Mucosa of rectum (tissue), 2 donors: ENCODE measurements around the gene LPGAT1.
"Not testable (repeated sequence)": the region's sequence is repeated elsewhere in the genome, so short reads cannot be mapped to it uniquely, and the experiment has no call there.

ENCODE experiments used
- H3K27ac ChIP-seq, 2 donors: one replicate each; pipeline ENCODE4 v1.7.0; 2013; ENCODE audit warnings: inconsistent platforms in 2 of 2, low read depth in 2 of 2, low read length in 2 of 2
- H3K27me3 ChIP-seq, 2 donors: one replicate each; pipeline ENCODE4 v1.7.0; 2013; ENCODE audit warnings: low read length in 2 of 2; ENCODE audit not compliant: control insufficient read depth in 2 of 2, insufficient read depth in 2 of 2
- H3K36me3 ChIP-seq, 2 donors: one replicate each; pipeline ENCODE4 v1.7.0; 2013; ENCODE audit warnings: low read length in 2 of 2; ENCODE audit not compliant: control insufficient read depth in 2 of 2, insufficient read depth in 2 of 2
- H3K4me1 ChIP-seq, 2 donors: one replicate each; pipeline ENCODE4 v1.7.0; 2013; ENCODE audit warnings: low read length in 2 of 2, mild to moderate bottlenecking in 1 of 2; ENCODE audit not compliant: control insufficient read depth in 2 of 2, insufficient read depth in 2 of 2
- H3K4me3 ChIP-seq, 2 donors: one replicate each; pipeline ENCODE4 v1.7.0; 2013; ENCODE audit warnings: low read length in 2 of 2
- H3K9ac ChIP-seq, 2 donors: one replicate each; pipeline ENCODE4 v1.7.0; 2013; ENCODE audit warnings: low read length in 2 of 2, low read depth in 1 of 2, mild to moderate bottlenecking in 1 of 2
- H3K9me3 ChIP-seq, 2 donors: one replicate each; pipeline ENCODE4 v1.7.0; 2013; ENCODE audit warnings: low read length in 2 of 2; ENCODE audit not compliant: control insufficient read depth in 2 of 2
- donor health status: healthy.
- donor health status: Normal muscosa, but diverticular disease.

LPGAT1 gene

GRCh38 chr1:211726467-211726995 is 104.0 kb downstream of the LPGAT1 start:
- no peaks in the 10 kb centered on the region for H3K36me3 ChIP-seq
- H3K4me3 ChIP-seq, result no peak overlapping the region
- no peak overlapping the region for H3K27ac ChIP-seq
- H3K9me3 ChIP-seq, result no peaks in the 10 kb centered on the region
- H3K9ac ChIP-seq, result no peak overlapping the region
- H3K4me1 ChIP-seq, result no peaks in the 10 kb centered on the region
- H3K27me3 ChIP-seq, result no peaks in the 10 kb centered on the region

- H3K9me3 ChIP-seq, result no peaks in the 10 kb centered on the region
- H3K9ac ChIP-seq, result no peak overlapping the region
- H3K4me1 ChIP-seq, result no peaks in the 10 kb centered on the region
These were observed 105.8 kb downstream of the LPGAT1 start for GRCh38 chr1:211724687-211725196.

DNA sequence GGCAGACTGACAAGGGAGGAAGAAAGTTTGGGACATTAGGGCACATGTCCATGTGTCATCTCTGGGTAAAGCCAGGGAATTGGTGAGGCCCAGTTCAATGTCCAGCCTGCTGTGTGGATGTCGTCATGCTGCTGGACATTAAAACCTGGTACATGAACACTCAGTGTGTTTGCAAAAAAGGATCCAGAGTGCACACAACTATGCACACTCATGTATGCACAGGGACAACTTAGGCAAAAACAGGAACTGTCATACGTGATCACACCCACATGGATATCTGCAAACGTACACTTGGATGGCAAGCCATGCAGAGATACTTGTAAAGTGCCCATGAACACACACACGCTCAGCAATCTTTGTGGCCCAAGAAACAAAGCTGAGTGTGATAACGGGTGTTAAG is 107.3 kb downstream of the LPGAT1 start:
- Histone ChIP-seq H3K9me3 (no peaks in the 10 kb centered on the region), H3K27me3 (no peaks in the 10 kb centered on the region), H3K9ac (no peak overlapping the region), H3K4me3 (no peak overlapping the region), H3K27ac (no peak overlapping the region), H3K4me1 (no peaks in the 10 kb centered on the region), H3K36me3 (no peaks in the 10 kb centered on the region)

More at GRCh38 chr1:211724687-211725196, 105.8 kb downstream of the LPGAT1 start:
- H3K27ac ChIP-seq, result no peak overlapping the region
- no peak overlapping the region for H3K4me3 ChIP-seq
- H3K27me3 ChIP-seq, result no peaks in the 10 kb centered on the region
- H3K36me3 ChIP-seq, result no peaks in the 10 kb centered on the region

- no peaks in the 10 kb centered on the region for H3K9me3 ChIP-seq
- no peak overlapping the region for H3K9ac ChIP-seq
- H3K36me3 ChIP-seq, result no peaks in the 10 kb centered on the region
- H3K27me3 ChIP-seq, result no peaks in the 10 kb centered on the region
- H3K4me1 ChIP-seq, result no peaks in the 10 kb centered on the region
- H3K27ac ChIP-seq, result no peak overlapping the region
- no peak overlapping the region for H3K4me3 ChIP-seq
These were observed 108.0 kb downstream of the LPGAT1 start for GRCh38 chr1:211722277-211723175.

DNA sequence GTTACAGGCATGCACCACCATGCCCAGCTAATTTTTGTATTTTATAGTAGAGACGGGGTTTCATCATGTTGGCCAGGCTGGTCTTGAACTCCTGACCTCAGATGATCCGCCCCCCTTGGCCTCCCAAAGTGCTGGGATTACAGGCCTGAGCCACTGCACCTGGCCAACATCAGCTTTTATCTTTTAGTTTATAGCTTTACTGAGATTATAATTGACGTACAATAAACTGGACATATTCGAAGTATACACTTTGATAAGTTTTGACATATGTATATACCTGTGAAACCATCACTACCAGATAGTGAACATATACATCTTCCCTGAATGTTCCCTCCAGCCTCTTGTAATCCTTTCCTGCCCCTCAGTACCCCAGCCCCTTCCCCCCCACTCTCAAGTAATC is 114.0 kb downstream of the LPGAT1 start:
- not testable (repeated sequence) for H3K9me3 ChIP-seq, H3K9ac ChIP-seq, H3K36me3 ChIP-seq, H3K27ac ChIP-seq, H3K4me1 ChIP-seq, H3K4me3 ChIP-seq, H3K27me3 ChIP-seq

- Histone ChIP-seq H3K4me1 (no peaks in the 10 kb centered on the region), H3K27me3 (no peaks in the 10 kb centered on the region), H3K9me3 (no peaks in the 10 kb centered on the region), H3K9ac (no peak overlapping the region), H3K4me3 (no peak overlapping the region), H3K36me3 (no peaks in the 10 kb centered on the region), H3K27ac (no peak overlapping the region)
These were observed 114.6 kb downstream of the LPGAT1 start for GRCh38 chr1:211715971-211716370.

- H3K4me1 ChIP-seq, result no peaks in the 10 kb centered on the region
- no peak overlapping the region for H3K9ac ChIP-seq
These were observed 116.4 kb downstream of the LPGAT1 start for GRCh38 chr1:211714154-211714553.

GRCh38 chr1:211713231-211713630 is 117.3 kb downstream of the LPGAT1 start:
- no peaks in the 10 kb centered on the region for H3K9me3 ChIP-seq
- no peaks in the 10 kb centered on the region for H3K27me3 ChIP-seq
- no peak overlapping the region for H3K27ac ChIP-seq

More at GRCh38 chr1:211714154-211714553, 116.4 kb downstream of the LPGAT1 start:
- Histone ChIP-seq H3K9me3 (no peaks in the 10 kb centered on the region), H3K27ac (no peak overlapping the region), H3K36me3 (no peaks in the 10 kb centered on the region), H3K27me3 (no peaks in the 10 kb centered on the region), H3K4me3 (no peak overlapping the region)

GRCh38 chr1:211711315-211711705 is 119.3 kb downstream of the LPGAT1 start:
- H3K4me1 ChIP-seq, result no peaks in the 10 kb centered on the region
- H3K9me3 ChIP-seq, result no peaks in the 10 kb centered on the region
- H3K4me3 ChIP-seq, result no peak overlapping the region
- H3K9ac ChIP-seq, result no peak overlapping the region
- no peaks in the 10 kb centered on the region for H3K27me3 ChIP-seq
- H3K27ac ChIP-seq, result no peak overlapping the region
- H3K36me3 ChIP-seq, result no peaks in the 10 kb centered on the region

More at GRCh38 chr1:211713231-211713630, 117.3 kb downstream of the LPGAT1 start:
- Histone ChIP-seq H3K36me3 (no peaks in the 10 kb centered on the region), H3K4me3 (no peak overlapping the region), H3K9ac (no peak overlapping the region), H3K4me1 (no peaks in the 10 kb centered on the region)

- Histone ChIP-seq H3K9ac (no peak overlapping the region), H3K27me3 (no peaks in the 10 kb centered on the region), H3K27ac (no peak overlapping the region), H3K4me3 (no peak overlapping the region), H3K9me3 (no peaks in the 10 kb centered on the region), H3K36me3 (no peaks in the 10 kb centered on the region), H3K4me1 (no peaks in the 10 kb centered on the region)
These were observed 119.8 kb downstream of the LPGAT1 start for GRCh38 chr1:211710566-211711314.
